Esophagus muscularis mucosa (tissue), 4 donors: ENCODE results near the gene AKT1.

Source experiments
- EP300 ChIP-seq: sonication (generic); formaldehyde crosslinking; IDR thresholded peaks from one replicate; pipeline ENCODE4 v1.6.1; 2017; ENCODE audit warnings: antibody characterized with exemption
- POLR2A ChIP-seq: fragments of 450-650 bp; IDR thresholded peaks from one replicate; pipeline ENCODE4 v1.6.1; 2017; ENCODE audit warnings: antibody characterized with exemption, moderate library complexity, mild to moderate bottlenecking, low read depth
- POLR2AphosphoS5 ChIP-seq, 2 donors: sonication (generic); formaldehyde crosslinking; IDR thresholded peaks; one replicate each; pipeline ENCODE4 v1.6.1; 2017; ENCODE audit warnings: antibody characterized with exemption in 2 of 2
- TF ChIP-seq, protein P1 (sequence below), 3 experiments: fragments of 200-600 bp in 2 of 3; fragments of 450-650 bp in 1 of 3; sonication (generic) in 2 of 3; IDR thresholded peaks; one replicate each; pipeline ENCODE4 v1.5.1; 2017 to 2019; ENCODE audit warnings: antibody characterized with exemption in 3 of 3, mild to moderate bottlenecking in 2 of 3, moderate library complexity in 1 of 3

DNA sequence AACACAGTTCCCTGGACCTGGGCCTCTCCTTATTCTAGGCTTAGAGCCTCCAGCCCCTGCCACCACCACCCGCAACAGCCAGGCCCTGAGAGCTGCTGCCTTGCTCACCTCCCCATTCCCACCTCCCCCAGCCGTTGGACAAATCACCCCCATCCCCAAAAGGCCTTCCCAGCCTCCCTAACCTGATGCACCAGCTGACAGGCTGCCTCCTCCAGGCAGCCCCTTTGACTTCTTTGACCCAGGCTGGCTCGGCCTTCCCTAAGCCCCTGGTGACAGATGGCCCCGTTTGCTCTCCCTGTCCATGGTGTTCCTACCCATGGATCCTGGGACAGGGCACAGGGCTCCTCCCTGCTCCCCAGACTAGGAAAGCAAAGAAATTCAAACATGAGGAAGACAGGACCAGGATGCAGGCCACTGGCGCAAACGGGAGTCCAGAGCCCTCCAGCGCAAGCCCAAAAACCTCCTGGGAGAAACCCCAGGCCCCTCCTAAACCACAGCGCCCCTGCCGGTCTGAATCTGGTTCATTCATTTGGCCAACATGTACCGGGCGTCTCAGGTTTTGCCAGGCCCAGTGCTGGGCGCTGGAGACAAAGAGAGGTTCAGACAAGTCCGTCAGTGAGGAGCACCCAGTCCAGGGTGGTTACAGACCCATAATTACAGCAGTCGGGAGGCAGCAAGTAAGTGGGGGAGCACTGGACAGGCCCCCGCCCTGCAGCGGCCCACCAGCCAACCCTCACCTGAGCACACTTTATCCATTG is 2.4 kb downstream of the AKT1 start:
- TF ChIP-seq EP300 (no peak), POLR2AphosphoS5 (IDR thresholded peaks at IDR 0.05) (no peak), POLR2A (no peak)
- TF ChIP-seq, protein P1, sequence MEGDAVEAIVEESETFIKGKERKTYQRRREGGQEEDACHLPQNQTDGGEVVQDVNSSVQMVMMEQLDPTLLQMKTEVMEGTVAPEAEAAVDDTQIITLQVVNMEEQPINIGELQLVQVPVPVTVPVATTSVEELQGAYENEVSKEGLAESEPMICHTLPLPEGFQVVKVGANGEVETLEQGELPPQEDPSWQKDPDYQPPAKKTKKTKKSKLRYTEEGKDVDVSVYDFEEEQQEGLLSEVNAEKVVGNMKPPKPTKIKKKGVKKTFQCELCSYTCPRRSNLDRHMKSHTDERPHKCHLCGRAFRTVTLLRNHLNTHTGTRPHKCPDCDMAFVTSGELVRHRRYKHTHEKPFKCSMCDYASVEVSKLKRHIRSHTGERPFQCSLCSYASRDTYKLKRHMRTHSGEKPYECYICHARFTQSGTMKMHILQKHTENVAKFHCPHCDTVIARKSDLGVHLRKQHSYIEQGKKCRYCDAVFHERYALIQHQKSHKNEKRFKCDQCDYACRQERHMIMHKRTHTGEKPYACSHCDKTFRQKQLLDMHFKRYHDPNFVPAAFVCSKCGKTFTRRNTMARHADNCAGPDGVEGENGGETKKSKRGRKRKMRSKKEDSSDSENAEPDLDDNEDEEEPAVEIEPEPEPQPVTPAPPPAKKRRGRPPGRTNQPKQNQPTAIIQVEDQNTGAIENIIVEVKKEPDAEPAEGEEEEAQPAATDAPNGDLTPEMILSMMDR (IDR thresholded peaks at IDR 0.05) = no peak
